Suprapubic skin (tissue), 4 donors: ENCODE results near the gene SMIM24. TPM values are rescaled to one million over a fixed set of nuclear protein-coding genes. Genes with fewer than 3 reads are reported as not detected.

Experiments
- DNase-seq, 2 donors: peaks; one replicate each; pipeline ENCODE4 v3.0.0-alpha.2; 2019; ENCODE audit warnings: low spot score in 2 of 2
- H3K27ac ChIP-seq: fragments of 200-600 bp; sonication (generic); one replicate; pipeline ENCODE4 v1.5.1; 2019
- H3K27me3 ChIP-seq: fragments of 200-600 bp; sonication (generic); one replicate; pipeline ENCODE4 v1.5.1; 2019
- H3K36me3 ChIP-seq: fragments of 200-600 bp; sonication (generic); one replicate; pipeline ENCODE4 v1.5.1; 2019
- H3K4me1 ChIP-seq: fragments of 200-600 bp; sonication (generic); one replicate; pipeline ENCODE4 v1.5.1; 2019
- H3K4me3 ChIP-seq: fragments of 200-600 bp; sonication (generic); one replicate; pipeline ENCODE4 v1.5.1; 2019; ENCODE audit warnings: mild to moderate bottlenecking
- H3K9me3 ChIP-seq: fragments of 200-600 bp; sonication (generic); one replicate; pipeline ENCODE4 v1.5.1; 2019
- CTCF ChIP-seq, 2 donors: fragments of 200-600 bp in 1 of 2; fragments of 450-650 bp in 1 of 2; sonication (generic) in 1 of 2; IDR thresholded peaks; one replicate each; pipeline ENCODE4 v1.5.1; 2016 to 2019; ENCODE audit warnings: antibody characterized with exemption in 2 of 2, mild to moderate bottlenecking in 1 of 2, moderate library complexity in 1 of 2
- EP300 ChIP-seq: sonication (generic); formaldehyde crosslinking; IDR thresholded peaks from one replicate; pipeline ENCODE4 v1.6.1; 2017; ENCODE audit warnings: antibody characterized with exemption
- POLR2A ChIP-seq, 2 donors: fragments of 450-650 bp; IDR thresholded peaks; one replicate each; pipeline ENCODE4 v1.6.1; 2017; ENCODE audit warnings: antibody characterized with exemption in 2 of 2, mild to moderate bottlenecking in 2 of 2, moderate library complexity in 2 of 2
- POLR2AphosphoS5 ChIP-seq, 3 donors: sonication (generic); formaldehyde crosslinking; IDR thresholded peaks; one replicate each; pipeline ENCODE4 v1.6.1; 2017; ENCODE audit warnings: antibody characterized with exemption in 3 of 3
- WGBS: methylation state at CpG from one replicate; pipeline ENCODE4 v1.1.5; 2018; 5-methylcytosine and 5-hydroxymethylcytosine counted together
- total RNA-seq, 4 donors: library from RNA; depleted of rRNA; stranded (reverse); fragments of >200 nt; gene quantifications; one replicate each; pipeline ENCODE4 v1.1.0, GENCODE V29; 2016

Gene SMIM24
- total RNA-seq, 4 donors from 2014 or later, result 2.1 TPM; not detected in 3

- 45% methylated on average over 25 of the region's 33 CpGs for WGBS
- no peak overlapping the region for H3K4me3 ChIP-seq
- no peaks in the 10 kb centered on the region for H3K27me3 ChIP-seq
- no peaks in the 10 kb centered on the region for H3K9me3 ChIP-seq
- H3K36me3 ChIP-seq, result peaks cover 70% of the 10 kb centered on the region
- DNase-seq, result no peak
- peaks cover 27% of the 10 kb centered on the region for H3K4me1 ChIP-seq
- no peak for TF ChIP-seq POLR2AphosphoS5 (IDR thresholded peaks at IDR 0.05)
- no peak for TF ChIP-seq CTCF (IDR thresholded peaks at IDR 0.05)
- TF ChIP-seq POLR2A (IDR thresholded peaks at IDR 0.05), result no peak
- no peak for TF ChIP-seq EP300
- no peak overlapping the region for H3K27ac ChIP-seq
Measured at GRCh38 chr19:3443840-3444694, 36.3 kb downstream of the SMIM24 start.

- no peak for DNase-seq
- Histone ChIP-seq H3K36me3 (peaks cover 69% of the 10 kb centered on the region), H3K9me3 (no peaks in the 10 kb centered on the region), H3K27ac (no peak overlapping the region), H3K4me1 (peaks cover 27% of the 10 kb centered on the region), H3K4me3 (no peak overlapping the region), H3K27me3 (no peaks in the 10 kb centered on the region)
- TF ChIP-seq CTCF (IDR thresholded peaks at IDR 0.05) (no peak), POLR2AphosphoS5 (IDR thresholded peaks at IDR 0.05) (no peak), POLR2A (IDR thresholded peaks at IDR 0.05) (no peak), EP300 (no peak)
- 95% methylated on average over 15 of the region's 15 CpGs for WGBS
Measured at GRCh38 chr19:3442487-3443071, 37.7 kb downstream of the SMIM24 start.

GRCh38 chr19:3441986-3442329 is 38.4 kb downstream of the SMIM24 start:
- no peaks in the 10 kb centered on the region for H3K9me3 ChIP-seq
- H3K27me3 ChIP-seq, result no peaks in the 10 kb centered on the region
- no peak for TF ChIP-seq POLR2A (IDR thresholded peaks at IDR 0.05)
- TF ChIP-seq CTCF (IDR thresholded peaks at IDR 0.05), result no peak
- no peak for TF ChIP-seq POLR2AphosphoS5 (IDR thresholded peaks at IDR 0.05)
- no peak for TF ChIP-seq EP300
- H3K4me3 ChIP-seq, result no peak overlapping the region
- peaks cover 27% of the 10 kb centered on the region for H3K4me1 ChIP-seq
- H3K27ac ChIP-seq, result peak overlapping the region; percentile 24
- peaks cover 73% of the 10 kb centered on the region for H3K36me3 ChIP-seq
- WGBS, result 66% methylated on average over 14 of the region's 14 CpGs
- no peak for DNase-seq

- no peaks in the 10 kb centered on the region for H3K27me3 ChIP-seq
- no peak overlapping the region for H3K4me3 ChIP-seq
- TF ChIP-seq POLR2A (IDR thresholded peaks at IDR 0.05) (no peak), POLR2AphosphoS5 (IDR thresholded peaks at IDR 0.05) (no peak), CTCF (IDR thresholded peaks at IDR 0.05) (no peak), EP300 (no peak)
- H3K27ac ChIP-seq, result peak overlapping the region; percentile 24
- no peak for DNase-seq
- peaks cover 76% of the 10 kb centered on the region for H3K36me3 ChIP-seq
- 81% methylated on average over 18 of the region's 25 CpGs for WGBS
- no peaks in the 10 kb centered on the region for H3K9me3 ChIP-seq
- H3K4me1 ChIP-seq, result peaks cover 27% of the 10 kb centered on the region
Measured at GRCh38 chr19:3441089-3441985, 39.0 kb downstream of the SMIM24 start.
